Embryonic facial prominence (tissue), 1 donor: ENCODE measurements around the gene KIF5B.
"Not testable (repeated sequence)": the region's sequence is repeated elsewhere in the genome, so short reads cannot be mapped to it uniquely, and the experiment has no call there.

Source experiments
- DNase-seq: peaks from one replicate; pipeline ENCODE4 v3.0.0-alpha.2; 2016; ENCODE audit errors: extremely low spot score

KIF5B gene

GRCh38 chr10:32015386-32015785 lies 40.8 kb downstream of the KIF5B start:
- no peak for DNase-seq

GRCh38 chr10:32007026-32007425 lies 49.2 kb downstream of the KIF5B start:
- no peak for DNase-seq

DNA sequence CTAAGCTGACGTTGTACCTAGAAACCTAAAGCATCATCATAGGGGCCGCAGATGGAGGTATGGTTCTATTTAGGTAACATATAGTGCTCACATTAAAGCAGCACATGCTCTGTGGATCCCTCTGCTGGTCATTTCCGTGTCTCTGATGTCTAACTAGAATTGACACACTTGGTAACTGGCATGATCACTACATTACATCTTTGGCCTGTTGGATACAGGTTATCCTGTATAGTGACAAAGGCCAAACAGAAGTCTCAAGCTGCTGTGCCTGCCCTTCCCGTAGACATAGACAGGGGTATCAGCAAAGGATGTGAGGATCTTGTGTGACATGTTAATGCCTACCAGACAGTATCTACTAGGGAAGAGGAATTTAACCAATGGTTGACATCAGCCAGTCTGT lies 51.2 kb downstream of the KIF5B start:
- DNase-seq, result no peak

GRCh38 chr10:32004161-32004591 lies 52.0 kb downstream of the KIF5B start:
- DNase-seq, result no peak

DNA sequence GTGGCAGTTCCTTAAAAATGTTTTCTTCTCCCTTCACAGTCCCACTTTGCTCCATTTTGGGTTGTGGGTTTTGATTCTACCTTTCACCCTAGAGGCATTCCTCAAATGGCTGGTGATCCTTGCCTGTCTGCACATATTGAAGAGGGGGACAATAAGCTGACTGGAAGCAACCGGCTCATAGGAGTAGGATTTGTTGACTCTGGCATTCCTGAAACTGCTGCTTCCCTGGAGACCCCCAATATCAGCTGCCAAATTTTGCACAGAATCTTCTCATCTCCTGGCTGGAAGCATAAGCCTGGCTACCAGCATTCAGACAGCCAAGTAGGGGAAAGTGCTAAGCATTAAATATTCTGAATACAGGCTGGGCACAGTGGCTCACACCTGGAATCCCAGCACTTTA lies 53.7 kb downstream of the KIF5B start:
- DNase-seq, result no peak

GRCh38 chr10:32000937-32001336 lies 55.3 kb downstream of the KIF5B start:
- no peak for DNase-seq

DNA sequence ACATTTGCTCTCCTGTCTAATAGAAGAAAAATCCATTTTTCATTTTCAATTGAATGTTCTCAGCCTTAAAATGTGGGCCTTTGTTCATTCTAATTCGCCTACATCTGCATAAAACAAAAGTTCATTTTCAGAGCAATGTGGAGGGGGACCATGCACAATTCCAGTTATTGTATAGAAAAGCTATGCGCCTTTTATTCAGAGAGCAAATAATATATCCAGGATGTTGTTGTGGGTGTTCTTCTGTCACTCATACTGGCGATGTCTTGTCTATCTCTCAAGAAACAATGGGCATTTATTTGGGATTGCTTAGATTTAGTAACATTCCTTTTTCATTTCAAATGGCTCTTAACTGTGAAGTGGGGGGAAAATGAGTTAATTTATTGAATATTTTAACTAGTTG lies 56.4 kb downstream of the KIF5B start:
- DNase-seq, result no peak

- no peak for DNase-seq
These were observed 57.1 kb downstream of the KIF5B start for GRCh38 chr10:31999070-31999660.

DNA sequence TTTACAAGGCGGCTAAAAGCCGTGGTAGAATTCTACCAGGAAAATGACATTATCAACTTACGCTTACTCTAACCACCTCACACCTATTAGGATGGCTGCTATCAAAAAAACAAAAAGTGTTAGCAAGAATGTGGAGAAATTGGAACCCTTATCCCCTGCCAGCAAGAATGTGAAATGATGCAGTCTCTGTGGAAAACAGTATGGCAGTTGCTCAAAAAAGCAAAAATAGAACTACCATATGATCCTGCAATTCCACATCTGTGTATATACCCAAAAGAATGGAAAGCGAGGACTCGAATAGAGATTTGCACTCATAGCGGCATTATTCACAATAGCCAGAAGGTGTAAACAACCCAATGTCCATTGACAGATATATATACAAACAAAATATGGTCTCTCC lies 61.3 kb downstream of the KIF5B start:
- DNase-seq, result no peak

GRCh38 chr10:31990937-31991336 lies 65.3 kb downstream of the KIF5B start:
- DNase-seq, result no peak

DNA sequence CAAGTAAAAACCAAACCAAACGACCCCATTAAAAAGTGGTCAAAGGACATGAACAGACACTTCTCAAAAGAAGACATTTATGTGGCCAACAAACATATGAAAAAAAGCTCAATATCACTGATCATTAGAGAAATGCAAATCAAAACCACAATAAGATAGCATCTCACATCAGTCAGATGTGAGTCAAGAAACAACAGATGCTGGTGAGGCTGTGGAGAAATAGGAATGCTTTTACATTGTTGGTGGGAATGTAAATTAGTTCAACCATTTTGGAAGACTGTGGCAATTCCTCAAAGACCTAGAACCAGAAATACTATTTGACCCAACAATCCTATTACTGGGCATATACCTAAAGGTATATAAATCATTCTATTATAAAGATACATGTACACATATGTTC lies 68.4 kb downstream of the KIF5B start:
- not testable (repeated sequence) for DNase-seq

GRCh38 chr10:31982111-31982510 lies 74.1 kb downstream of the KIF5B start:
- no peak for DNase-seq

DNA sequence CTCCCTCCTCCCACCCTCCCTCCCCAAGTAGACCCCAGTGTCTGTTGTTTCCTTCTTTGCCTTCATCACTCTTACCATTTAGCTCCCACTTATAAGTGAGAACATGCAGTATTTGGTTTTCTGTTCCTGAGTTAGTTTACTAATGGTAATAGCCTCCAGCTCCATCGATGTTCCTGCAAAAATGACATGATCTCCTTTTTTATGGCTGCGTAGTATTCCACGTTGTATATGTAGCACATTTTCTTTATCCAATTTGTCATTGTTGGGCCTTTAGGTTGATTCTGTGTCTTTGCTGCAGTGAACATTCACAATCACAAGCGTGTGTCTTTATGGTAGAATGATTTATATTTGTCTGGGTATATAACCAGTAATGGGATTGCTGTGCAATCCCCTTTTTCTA lies 75.8 kb downstream of the KIF5B start:
- DNase-seq, result no peak

DNA sequence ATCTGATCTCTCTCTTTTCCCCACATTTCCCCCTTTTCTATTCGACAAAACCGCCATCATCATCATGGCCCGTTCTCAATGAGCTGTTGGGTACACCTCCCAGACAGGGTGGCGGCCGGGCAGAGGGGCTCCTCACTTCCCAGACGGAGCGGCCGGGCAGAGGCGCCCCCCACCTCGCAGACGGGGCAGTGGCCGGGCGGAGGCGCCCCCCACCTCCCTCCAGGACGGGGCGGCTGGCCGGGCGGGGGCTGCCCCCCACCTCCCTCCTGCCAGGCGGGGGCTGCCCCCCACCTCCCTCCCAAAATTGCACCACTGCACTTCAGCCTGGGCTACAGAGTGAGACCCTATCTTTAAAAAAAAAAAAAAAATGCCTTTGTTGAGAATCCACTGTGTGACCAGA lies 77.2 kb downstream of the KIF5B start:
- DNase-seq, result not testable (repeated sequence)

GRCh38 chr10:31978156-31978483 lies 78.1 kb downstream of the KIF5B start:
- DNase-seq, result no peak

DNA sequence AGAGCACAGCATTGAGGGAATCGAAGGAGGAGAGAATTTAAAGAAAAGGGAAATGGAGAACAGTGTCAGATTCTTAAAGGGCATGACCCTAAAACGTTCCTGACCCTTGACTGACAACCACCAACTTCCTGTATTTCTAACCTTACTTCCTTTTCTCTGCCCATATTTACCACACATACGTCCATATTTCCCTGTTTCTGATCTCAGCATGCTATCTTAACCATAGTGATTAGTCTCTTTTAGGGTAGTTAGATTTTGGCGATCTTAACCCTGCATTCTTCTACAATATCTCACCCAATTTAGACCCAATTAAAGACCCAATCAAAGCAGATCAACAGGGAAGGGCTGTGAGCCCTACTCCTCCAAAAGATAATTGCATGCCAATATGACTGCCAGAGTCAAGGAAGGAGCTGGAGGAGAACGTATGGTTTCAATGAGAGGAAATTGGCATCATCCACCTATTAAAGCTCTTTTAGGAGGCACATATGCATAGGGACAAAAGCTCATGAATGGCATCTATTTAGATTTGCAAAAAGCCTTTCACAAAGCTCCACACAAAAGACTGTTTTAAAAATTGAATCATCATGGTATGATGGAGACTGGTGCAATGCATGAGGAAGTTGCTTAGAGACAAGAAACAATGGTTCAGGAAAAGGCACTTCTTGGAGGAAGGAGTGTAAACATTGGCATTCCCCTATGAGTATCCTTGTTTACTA lies 78.6 kb downstream of the KIF5B start:
- DNase-seq, result no peak

GRCh38 chr10:31975157-31975765 lies 81.0 kb downstream of the KIF5B start:
- no peak for DNase-seq

- no peak for DNase-seq
These were observed 81.6 kb downstream of the KIF5B start for GRCh38 chr10:31974434-31975124.

GRCh38 chr10:31972519-31973041 lies 83.6 kb downstream of the KIF5B start:
- DNase-seq, result no peak

- DNase-seq, result not testable (repeated sequence)
These were observed 86.4 kb downstream of the KIF5B start for GRCh38 chr10:31969847-31970246.

DNA sequence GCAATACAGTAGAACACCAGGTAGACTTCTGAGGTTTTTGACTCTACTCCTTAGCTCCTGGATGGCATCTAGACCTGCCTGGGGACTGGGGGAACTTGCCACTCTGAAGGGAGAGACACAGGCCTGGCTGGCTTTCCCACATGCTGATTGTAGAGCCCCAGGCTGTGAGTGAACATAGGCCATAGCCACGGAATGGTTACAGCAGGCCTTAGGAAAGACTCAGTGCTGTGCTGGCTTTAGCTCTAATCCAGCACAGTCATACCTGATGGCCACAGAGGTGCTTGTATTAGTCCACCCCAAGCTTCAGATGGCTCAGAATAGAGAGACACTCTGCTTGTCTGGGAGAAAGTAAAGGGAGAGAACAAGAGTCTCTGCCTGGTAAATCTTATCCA lies 92.6 kb downstream of the KIF5B start:
- DNase-seq, result no peak

DNA sequence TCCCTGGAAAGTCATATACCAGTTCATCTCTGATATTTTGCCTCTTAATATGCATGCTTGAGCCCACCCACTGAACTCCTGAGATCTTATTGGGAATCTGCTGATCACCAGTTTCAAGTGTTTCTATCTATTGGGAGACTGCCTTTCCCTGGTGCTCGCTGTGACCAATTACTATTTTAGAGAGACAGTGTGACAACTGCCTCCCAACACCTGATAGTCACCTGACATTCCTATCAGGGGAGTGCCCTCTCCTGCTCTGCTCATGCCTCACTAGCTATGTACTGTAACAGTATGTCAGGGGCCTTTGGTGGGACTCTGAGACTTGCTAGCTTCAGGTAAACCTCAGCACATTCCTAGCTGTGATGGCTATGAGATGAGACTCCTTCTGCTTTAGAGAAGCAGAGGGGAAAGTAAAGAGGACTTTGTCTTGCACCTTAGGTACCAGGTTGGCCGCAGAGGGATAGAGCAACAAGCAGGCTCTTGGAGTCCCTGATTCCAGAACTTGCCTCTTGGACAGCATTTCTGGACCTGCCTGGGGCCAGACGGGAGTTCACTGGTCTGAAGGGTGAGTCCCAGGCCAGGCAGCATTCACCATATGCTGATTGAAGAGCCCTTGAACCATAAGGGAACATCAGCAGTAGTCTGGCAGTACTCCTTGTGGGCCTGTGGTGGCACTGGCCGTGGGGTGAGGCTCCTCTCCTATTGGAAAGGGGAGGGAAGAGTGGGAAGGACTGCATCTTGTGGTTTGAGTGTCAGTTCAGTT lies 93.2 kb downstream of the KIF5B start:
- no peak for DNase-seq
